NOMO-1 treated with DMSO at 0.1 percent for 48 hours (cell line): ENCODE measurements around the gene KIF3B.
"Not testable (repeated sequence)": the region's sequence is repeated elsewhere in the genome, so short reads cannot be mapped to it uniquely, and the experiment has no call there.

Experiments
- DNase-seq: peaks from one replicate; lab custom pipeline; 2025; ENCODE audit not compliant: unreplicated experiment; lab: John Stamatoyannopoulos, UW

The KIF3B gene

GRCh38 chr20:32355417-32355841, 78.0 kb downstream of the KIF3B start:
- DNase-seq: no peak

- DNase-seq: not testable (repeated sequence)
Observed at GRCh38 chr20:32355907-32356621, 78.6 kb downstream of the KIF3B start.

- peak; percentile 30 for DNase-seq
Observed at GRCh38 chr20:32356622-32357374, 79.3 kb downstream of the KIF3B start.

- DNase-seq: peak; percentile 59
Observed at GRCh38 chr20:32357375-32357868, 80.0 kb downstream of the KIF3B start.

GRCh38 chr20:32357869-32358631, 80.6 kb downstream of the KIF3B start, which contains the start of gene ASXL1:
Gene ASXL1, plus strand, starts transcription at chr20:32358331. Its CDS starts 445 bp downstream, at chr20:32358776.
- peak; percentile 96 for DNase-seq

- no peak for DNase-seq
Observed at GRCh38 chr20:32358632-32358882, 81.1 kb downstream of the KIF3B start.

GRCh38 chr20:32358883-32359632, 81.6 kb downstream of the KIF3B start:
- no peak for DNase-seq

- no peak for DNase-seq
Observed at GRCh38 chr20:32359633-32360332, 82.3 kb downstream of the KIF3B start.

GRCh38 chr20:32360333-32360634, 82.8 kb downstream of the KIF3B start:
- no peak for DNase-seq

GRCh38 chr20:32362901-32363364, 85.5 kb downstream of the KIF3B start:
- no peak for DNase-seq

GRCh38 chr20:32363492-32363891, 86.0 kb downstream of the KIF3B start:
- no peak for DNase-seq

GRCh38 chr20:32364554-32365208, 87.2 kb downstream of the KIF3B start:
- no peak for DNase-seq

GRCh38 chr20:32365564-32365963, 88.1 kb downstream of the KIF3B start:
- no peak for DNase-seq

- DNase-seq: no peak
Observed at GRCh38 chr20:32366380-32366779, 88.9 kb downstream of the KIF3B start.

GRCh38 chr20:32368323-32368722, 90.9 kb downstream of the KIF3B start:
- DNase-seq: no peak

GRCh38 chr20:32368925-32369324, 91.5 kb downstream of the KIF3B start:
- no peak for DNase-seq

- no peak for DNase-seq
Observed at GRCh38 chr20:32370897-32371296, 93.4 kb downstream of the KIF3B start.

GRCh38 chr20:32378461-32378860, 101.0 kb downstream of the KIF3B start:
- no peak for DNase-seq

- not testable (repeated sequence) for DNase-seq
Observed at GRCh38 chr20:32380037-32380436, 102.6 kb downstream of the KIF3B start.

GRCh38 chr20:32380745-32381144, 103.3 kb downstream of the KIF3B start:
- no peak for DNase-seq
